ENCODE data around the gene TECPR2. TPM values are rescaled to one million over a fixed set of nuclear protein-coding genes. Genes with fewer than 3 reads are reported as not detected.

Gene TECPR2
- total RNA-seq, 3 donors from 2014 or later (not counting 1 experiment from before 2014, with no cell fraction given): 10.8 to 18.6 (median 15.3) TPM

DNA sequence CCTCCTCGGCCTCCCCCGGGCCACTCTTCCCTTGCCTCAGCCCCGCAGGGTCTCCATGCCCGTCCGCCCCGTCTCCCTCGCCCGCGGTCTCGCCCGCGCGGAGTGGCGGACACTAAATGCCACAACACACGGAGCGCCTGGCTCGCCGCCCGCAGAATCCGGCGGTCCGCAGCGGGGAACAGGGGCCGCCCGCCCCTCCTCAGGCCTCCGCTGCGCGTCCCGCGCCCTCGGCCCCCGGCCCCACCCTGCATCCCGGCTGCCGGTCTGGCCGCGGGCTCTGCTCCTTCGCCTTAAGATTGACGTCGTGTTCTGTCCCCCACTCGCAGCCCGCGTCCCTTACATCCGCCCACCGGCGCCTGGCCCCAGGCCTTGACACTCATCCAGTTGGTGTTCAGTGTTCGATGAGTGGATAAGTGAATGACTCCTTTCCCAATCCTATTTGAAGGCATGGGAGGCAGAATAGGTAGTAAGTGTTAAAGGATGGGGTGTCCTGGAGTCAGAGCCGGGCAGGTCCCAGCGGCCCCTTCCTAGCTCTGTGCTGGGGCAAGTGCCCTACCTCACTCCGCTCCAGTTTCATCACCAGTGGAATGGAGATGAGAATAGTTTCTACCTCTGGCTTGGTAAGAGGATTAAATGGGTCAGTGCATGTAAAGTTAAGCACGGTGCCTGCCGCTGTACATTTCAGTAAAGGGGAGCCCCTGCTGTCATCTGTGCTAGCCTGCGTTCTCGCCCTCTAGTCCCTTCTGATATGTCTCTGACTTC is 622 bp downstream of the TECPR2 start:
- TF ChIP-seq, protein P1, sequence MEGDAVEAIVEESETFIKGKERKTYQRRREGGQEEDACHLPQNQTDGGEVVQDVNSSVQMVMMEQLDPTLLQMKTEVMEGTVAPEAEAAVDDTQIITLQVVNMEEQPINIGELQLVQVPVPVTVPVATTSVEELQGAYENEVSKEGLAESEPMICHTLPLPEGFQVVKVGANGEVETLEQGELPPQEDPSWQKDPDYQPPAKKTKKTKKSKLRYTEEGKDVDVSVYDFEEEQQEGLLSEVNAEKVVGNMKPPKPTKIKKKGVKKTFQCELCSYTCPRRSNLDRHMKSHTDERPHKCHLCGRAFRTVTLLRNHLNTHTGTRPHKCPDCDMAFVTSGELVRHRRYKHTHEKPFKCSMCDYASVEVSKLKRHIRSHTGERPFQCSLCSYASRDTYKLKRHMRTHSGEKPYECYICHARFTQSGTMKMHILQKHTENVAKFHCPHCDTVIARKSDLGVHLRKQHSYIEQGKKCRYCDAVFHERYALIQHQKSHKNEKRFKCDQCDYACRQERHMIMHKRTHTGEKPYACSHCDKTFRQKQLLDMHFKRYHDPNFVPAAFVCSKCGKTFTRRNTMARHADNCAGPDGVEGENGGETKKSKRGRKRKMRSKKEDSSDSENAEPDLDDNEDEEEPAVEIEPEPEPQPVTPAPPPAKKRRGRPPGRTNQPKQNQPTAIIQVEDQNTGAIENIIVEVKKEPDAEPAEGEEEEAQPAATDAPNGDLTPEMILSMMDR (IDR thresholded peaks at IDR 0.05): no peak
- ATAC-seq: peak in 2 of 3 donors; percentile 11 to 21
- no peaks in the 10 kb centered on the region for H3K9me3 Mint-ChIP-seq
- Histone ChIP-seq H3K9me3 (ENCODE audit: control insufficient read depth, insufficient read depth, low read length) (no peaks in the 10 kb centered on the region), H3K27me3 (ENCODE audit: control insufficient read depth, insufficient read depth, low read length) (no peaks in the 10 kb centered on the region), H3K4me1 (ENCODE audit: control insufficient read depth, insufficient read depth, low read length) (peaks cover 23% of the 10 kb centered on the region), H3K36me3 (ENCODE audit: control insufficient read depth, insufficient read depth, low read length) (peaks cover 6% of the 10 kb centered on the region), H3K4me3 (ENCODE audit: low read length) (peak overlapping the region; percentile 52), H3K27ac (ENCODE audit: low read length) (peak overlapping the region; percentile 66)
- peak; percentile 40 to 49 for DNase-seq
- no peaks in the 10 kb centered on the region for H3K36me3 Mint-ChIP-seq
- no peak overlapping the region for H3K4me3 Mint-ChIP-seq
- 6% methylated on average over 53 of the region's 53 CpGs for WGBS (ENCODE audit: insufficient coverage)
- intact Hi-C loops (cut with micrococcal nuclease): loop anchor here (2.0 to 10.0 kb wide), 2 partner anchors 151 to 229 kb away; partner anchors contain the start of gene RCOR1
- H3K27me3 Mint-ChIP-seq (ENCODE audit: low read depth in 2 of 2): no peaks in the 10 kb centered on the region
- H3K27ac Mint-ChIP-seq: no peak overlapping the region
- H3K4me1 Mint-ChIP-seq: peaks cover 22 to 35% of the 10 kb centered on the region in 2 donors

DNA sequence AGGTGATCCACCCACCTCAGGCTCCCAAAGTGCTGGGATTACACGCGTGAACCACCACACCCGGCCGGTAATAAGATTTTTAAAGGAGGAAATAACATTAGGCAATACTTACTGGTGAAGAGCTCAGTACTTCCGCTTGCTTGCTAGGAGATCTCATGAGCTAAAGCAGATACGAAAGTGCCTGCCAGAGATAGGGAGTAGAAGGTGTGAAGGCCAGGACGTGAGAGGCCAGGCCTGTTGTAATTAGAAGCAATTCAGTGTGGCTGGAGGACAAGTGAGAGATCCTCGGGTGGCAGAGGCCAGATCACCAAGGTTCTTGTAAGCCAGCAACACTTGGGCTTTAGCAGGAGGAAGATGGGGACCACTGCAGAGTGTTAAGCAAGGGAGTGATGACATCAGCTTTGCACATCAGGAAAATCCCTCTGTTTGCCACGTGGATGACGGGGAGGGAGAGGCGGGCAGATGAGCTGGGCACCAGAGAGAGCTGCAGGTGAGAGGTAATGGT is 7.6 kb downstream of the TECPR2 start:
- no peaks in the 10 kb centered on the region for H3K36me3 ChIP-seq (ENCODE audit: control insufficient read depth, insufficient read depth, low read length)
- H3K27me3 ChIP-seq (ENCODE audit: control insufficient read depth, insufficient read depth, low read length): no peaks in the 10 kb centered on the region
- ATAC-seq (peak; percentile 35 to 74 (median 57)), DNase-seq (peak in 1 of 2 donors; percentile 13)
- Mint-ChIP-seq H3K4me1 (peaks cover 12 to 31% of the 10 kb centered on the region in 2 donors), H3K4me3 (no peak overlapping the region), H3K9me3 (no peaks in the 10 kb centered on the region), H3K36me3 (no peaks in the 10 kb centered on the region), H3K27me3 (ENCODE audit: low read depth in 2 of 2) (no peaks in the 10 kb centered on the region), H3K27ac (peak overlapping the region; percentile 43 to 65)
- TF ChIP-seq, protein P1 (IDR thresholded peaks at IDR 0.05): no peak
- peak overlapping the region; percentile 31 for H3K27ac ChIP-seq (ENCODE audit: low read length)
- peaks cover 5% of the 10 kb centered on the region for H3K4me1 ChIP-seq (ENCODE audit: control insufficient read depth, insufficient read depth, low read length)
- H3K9me3 ChIP-seq (ENCODE audit: control insufficient read depth, insufficient read depth, low read length): no peaks in the 10 kb centered on the region
- WGBS (ENCODE audit: insufficient coverage): 82% methylated on average over 11 of the region's 11 CpGs
- intact Hi-C loops (cut with micrococcal nuclease): no loop called here
- H3K4me3 ChIP-seq (ENCODE audit: low read length): no peak overlapping the region

DNA sequence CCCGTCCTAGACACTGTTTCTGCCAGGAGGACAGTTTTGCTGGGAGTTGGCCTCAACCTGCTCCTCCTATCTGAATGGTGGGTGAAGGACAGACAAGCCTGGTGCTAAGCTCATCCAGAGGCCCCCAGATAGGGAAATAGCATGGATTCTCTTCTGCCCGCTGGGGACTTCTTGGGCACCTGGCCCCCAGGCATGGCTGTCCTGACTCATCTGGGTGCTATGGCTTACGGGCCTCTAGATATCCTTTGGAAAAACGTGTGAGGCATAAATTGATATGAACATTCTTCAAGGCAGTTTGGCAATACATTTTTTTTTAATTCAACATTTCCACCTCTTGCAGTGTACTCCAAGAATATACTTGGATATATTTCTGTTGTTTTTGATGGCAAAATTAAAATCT is 8.6 kb downstream of the TECPR2 start:
- H3K4me1 ChIP-seq (ENCODE audit: control insufficient read depth, insufficient read depth, low read length): peaks cover 5% of the 10 kb centered on the region
- Mint-ChIP-seq H3K4me3 (no peak overlapping the region), H3K36me3 (no peaks in the 10 kb centered on the region), H3K4me1 (peaks cover 12 to 33% of the 10 kb centered on the region in 2 donors), H3K27ac (peak overlapping the region in 1 of 2 donors; percentile 65), H3K9me3 (no peaks in the 10 kb centered on the region), H3K27me3 (ENCODE audit: low read depth in 2 of 2) (no peaks in the 10 kb centered on the region)
- DNase-seq: no peak
- no peaks in the 10 kb centered on the region for H3K9me3 ChIP-seq (ENCODE audit: control insufficient read depth, insufficient read depth, low read length)
- intact Hi-C loops (cut with micrococcal nuclease): no loop called here
- TF ChIP-seq, protein P1 (IDR thresholded peaks at IDR 0.05): no peak
- H3K4me3 ChIP-seq (ENCODE audit: low read length): no peak overlapping the region
- ATAC-seq: no peak
- no peaks in the 10 kb centered on the region for H3K27me3 ChIP-seq (ENCODE audit: control insufficient read depth, insufficient read depth, low read length)
- no peak overlapping the region for H3K27ac ChIP-seq (ENCODE audit: low read length)
- no peaks in the 10 kb centered on the region for H3K36me3 ChIP-seq (ENCODE audit: control insufficient read depth, insufficient read depth, low read length)
- 82% methylated on average over 4 of the region's 4 CpGs for WGBS (ENCODE audit: insufficient coverage)

Data from natural killer cell (primary cell).